ENCODE measurements around the gene ING5.

DNA sequence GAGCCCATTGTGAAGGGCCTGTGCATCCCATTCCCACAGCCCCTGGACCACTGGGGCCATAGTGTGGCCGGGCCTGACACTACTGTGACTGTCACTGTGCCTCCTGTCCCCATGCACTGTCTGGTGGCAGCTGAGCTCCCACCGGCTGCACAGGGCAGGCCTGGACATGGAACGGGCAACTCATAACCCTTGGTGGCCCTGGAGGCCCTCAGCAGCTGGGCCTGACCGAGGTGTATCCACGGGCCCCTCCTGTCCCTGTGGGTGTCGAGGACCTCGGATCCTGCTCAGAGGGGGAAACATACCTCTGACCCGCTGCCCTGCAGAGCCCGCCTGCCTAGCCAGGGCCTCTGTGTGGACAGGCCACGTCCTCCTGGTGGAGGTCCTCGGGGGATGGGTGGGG is 67.0 kb downstream of the ING5 start:
- TF ChIP-seq GATA3 (IDR thresholded peaks at IDR 0.05; ENCODE audit: low read depth, low read length) = no peak
- TF ChIP-seq GATA2 (IDR thresholded peaks at IDR 0.05; ENCODE audit: low read depth, low read length) = no peak

Data from SH-SY5Y (cell line).